ENCODE results near the gene NR5A2.
A peak's percentile ranks its signal among the peaks of the same experiment; 100 is the strongest.

DNA sequence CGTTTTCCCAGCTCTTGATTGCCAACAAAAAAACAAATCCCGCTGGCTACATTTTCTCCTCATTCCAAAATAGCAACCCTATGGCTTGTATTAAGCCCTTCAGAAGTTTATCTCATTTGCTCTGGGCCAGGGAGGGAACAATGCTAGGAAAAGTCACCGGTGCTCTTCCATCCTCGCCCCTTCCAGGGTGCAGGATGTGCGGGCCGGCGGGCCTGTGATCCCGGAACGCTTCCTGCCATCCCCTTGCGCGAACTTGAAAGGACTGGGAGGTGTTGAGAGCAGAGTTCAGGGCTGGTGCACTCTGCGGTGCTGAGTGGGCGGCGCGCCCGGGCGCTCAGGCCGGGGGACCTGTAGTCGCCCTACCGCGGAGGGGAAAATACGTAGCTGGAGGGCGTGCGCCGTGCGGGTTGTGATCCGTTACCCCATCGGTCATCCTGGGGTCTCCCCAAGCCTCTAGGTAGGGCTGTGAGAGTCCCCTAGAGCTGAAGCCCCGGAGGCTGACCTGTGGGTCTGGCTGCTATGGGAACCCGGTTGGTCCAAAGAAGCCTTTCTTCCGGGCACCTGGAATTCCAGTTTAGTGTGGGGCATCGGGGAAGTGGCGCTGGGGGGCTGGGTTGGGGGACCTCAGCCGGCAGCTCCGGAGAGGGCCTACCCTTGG, 13.1 kb downstream of the NR5A2 start:
- TF ChIP-seq, protein P1, sequence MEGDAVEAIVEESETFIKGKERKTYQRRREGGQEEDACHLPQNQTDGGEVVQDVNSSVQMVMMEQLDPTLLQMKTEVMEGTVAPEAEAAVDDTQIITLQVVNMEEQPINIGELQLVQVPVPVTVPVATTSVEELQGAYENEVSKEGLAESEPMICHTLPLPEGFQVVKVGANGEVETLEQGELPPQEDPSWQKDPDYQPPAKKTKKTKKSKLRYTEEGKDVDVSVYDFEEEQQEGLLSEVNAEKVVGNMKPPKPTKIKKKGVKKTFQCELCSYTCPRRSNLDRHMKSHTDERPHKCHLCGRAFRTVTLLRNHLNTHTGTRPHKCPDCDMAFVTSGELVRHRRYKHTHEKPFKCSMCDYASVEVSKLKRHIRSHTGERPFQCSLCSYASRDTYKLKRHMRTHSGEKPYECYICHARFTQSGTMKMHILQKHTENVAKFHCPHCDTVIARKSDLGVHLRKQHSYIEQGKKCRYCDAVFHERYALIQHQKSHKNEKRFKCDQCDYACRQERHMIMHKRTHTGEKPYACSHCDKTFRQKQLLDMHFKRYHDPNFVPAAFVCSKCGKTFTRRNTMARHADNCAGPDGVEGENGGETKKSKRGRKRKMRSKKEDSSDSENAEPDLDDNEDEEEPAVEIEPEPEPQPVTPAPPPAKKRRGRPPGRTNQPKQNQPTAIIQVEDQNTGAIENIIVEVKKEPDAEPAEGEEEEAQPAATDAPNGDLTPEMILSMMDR (IDR thresholded peaks at IDR 0.05), result no peak
- TF ChIP-seq POLR2A (IDR thresholded peaks at IDR 0.05), result peak; percentile 14 to 24
